Activated naive CD4-positive, alpha-beta T cell (primary cell): ENCODE data around the gene JMJD4.
"Not testable (repeated sequence)": the region's sequence is repeated elsewhere in the genome, so short reads cannot be mapped to it uniquely, and the experiment has no call there.

Source experiments
- DNase-seq, 4 experiments: peaks; one replicate each; lab custom pipeline; 2025; lab: John Stamatoyannopoulos, UW

The JMJD4 gene

GRCh38 chr1:227732586-227733308 lies 2.4 kb downstream of the JMJD4 start:
- no peak for DNase-seq

- DNase-seq, result no peak
Observed at GRCh38 chr1:227731696-227732585, 3.2 kb downstream of the JMJD4 start.

- no peak for DNase-seq
Observed at GRCh38 chr1:227731241-227731677, 3.8 kb downstream of the JMJD4 start.

GRCh38 chr1:227730630-227731151 lies 4.4 kb downstream of the JMJD4 start:
- DNase-seq, result no peak

GRCh38 chr1:227729881-227730629 lies 5.0 kb downstream of the JMJD4 start:
- peak in 1 of 4 experiments; percentile 19 for DNase-seq

GRCh38 chr1:227729144-227729880 lies 5.8 kb downstream of the JMJD4 start:
- no peak for DNase-seq

GRCh38 chr1:227728892-227729143 lies 6.3 kb downstream of the JMJD4 start:
- DNase-seq, result no peak

- DNase-seq, result peak in 2 of 4 experiments; percentile 28 to 65
Observed at GRCh38 chr1:227728059-227728891, 6.8 kb downstream of the JMJD4 start.

- no peak for DNase-seq
Observed at GRCh38 chr1:227726924-227727599, 8.0 kb downstream of the JMJD4 start.

- DNase-seq, result no peak
Observed at GRCh38 chr1:227726318-227726717, 8.8 kb downstream of the JMJD4 start.

GRCh38 chr1:227725046-227725445 lies 10.1 kb downstream of the JMJD4 start:
- no peak for DNase-seq

- no peak for DNase-seq
Observed at GRCh38 chr1:227723474-227723873, 11.6 kb downstream of the JMJD4 start.

GRCh38 chr1:227718932-227719331 lies 16.2 kb downstream of the JMJD4 start:
- DNase-seq, result no peak

GRCh38 chr1:227712648-227713047 lies 22.5 kb downstream of the JMJD4 start:
- no peak for DNase-seq

GRCh38 chr1:227710474-227710873 lies 24.6 kb downstream of the JMJD4 start:
- not testable (repeated sequence) for DNase-seq

GRCh38 chr1:227709451-227709850 lies 25.7 kb downstream of the JMJD4 start:
- DNase-seq, result no peak

- no peak for DNase-seq
Observed at GRCh38 chr1:227707846-227708245, 27.3 kb downstream of the JMJD4 start.

- DNase-seq, result not testable (repeated sequence)
Observed at GRCh38 chr1:227701631-227702030, 33.5 kb downstream of the JMJD4 start.

GRCh38 chr1:227697321-227697864 lies 37.7 kb downstream of the JMJD4 start:
- no peak for DNase-seq

- no peak for DNase-seq
Observed at GRCh38 chr1:227685807-227686206, 49.3 kb downstream of the JMJD4 start.
